GM12865 (cell line): ENCODE data around the gene GULP1.

ENCODE experiments used
- DNase-seq: peaks from one replicate; pipeline ENCODE4 v3.0.0; 2010; ENCODE audit warnings: low read depth
- H3K4me3 ChIP-seq: 2 replicates; pipeline ENCODE4 v1.5.1; 2011; ENCODE audit warnings: mild to moderate bottlenecking, low read depth, low read length, control low read depth
- TF ChIP-seq, protein P1 (sequence below): IDR thresholded peaks from 2 replicates; pipeline ENCODE4 v1.5.1; 2011; ENCODE audit warnings: low read length, control low read depth, low read depth, inconsistent platforms; ENCODE audit not compliant: insufficient read depth; ENCODE audit errors: missing control alignments

The GULP1 gene

DNA sequence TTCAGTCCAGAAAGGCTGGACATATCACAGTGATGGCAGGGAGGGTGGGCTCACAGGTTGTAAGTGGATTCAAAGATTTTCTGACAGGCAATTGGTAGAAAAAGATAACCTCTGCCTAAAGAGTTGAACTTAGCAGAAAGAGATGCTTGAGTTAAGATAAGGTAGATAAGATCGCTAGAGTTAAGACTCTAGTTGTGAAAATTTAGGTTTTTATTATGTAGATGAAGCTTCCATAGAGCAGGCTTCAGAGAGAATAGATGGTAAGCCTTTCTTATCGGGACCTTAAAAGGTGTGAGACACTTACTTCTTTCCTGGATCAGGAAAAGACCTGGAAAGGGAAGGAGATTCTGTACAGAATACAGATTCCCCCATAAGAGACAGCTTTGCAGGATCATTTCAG is 134.4 kb downstream of the GULP1 start:
- no peak for DNase-seq
- TF ChIP-seq, protein P1, sequence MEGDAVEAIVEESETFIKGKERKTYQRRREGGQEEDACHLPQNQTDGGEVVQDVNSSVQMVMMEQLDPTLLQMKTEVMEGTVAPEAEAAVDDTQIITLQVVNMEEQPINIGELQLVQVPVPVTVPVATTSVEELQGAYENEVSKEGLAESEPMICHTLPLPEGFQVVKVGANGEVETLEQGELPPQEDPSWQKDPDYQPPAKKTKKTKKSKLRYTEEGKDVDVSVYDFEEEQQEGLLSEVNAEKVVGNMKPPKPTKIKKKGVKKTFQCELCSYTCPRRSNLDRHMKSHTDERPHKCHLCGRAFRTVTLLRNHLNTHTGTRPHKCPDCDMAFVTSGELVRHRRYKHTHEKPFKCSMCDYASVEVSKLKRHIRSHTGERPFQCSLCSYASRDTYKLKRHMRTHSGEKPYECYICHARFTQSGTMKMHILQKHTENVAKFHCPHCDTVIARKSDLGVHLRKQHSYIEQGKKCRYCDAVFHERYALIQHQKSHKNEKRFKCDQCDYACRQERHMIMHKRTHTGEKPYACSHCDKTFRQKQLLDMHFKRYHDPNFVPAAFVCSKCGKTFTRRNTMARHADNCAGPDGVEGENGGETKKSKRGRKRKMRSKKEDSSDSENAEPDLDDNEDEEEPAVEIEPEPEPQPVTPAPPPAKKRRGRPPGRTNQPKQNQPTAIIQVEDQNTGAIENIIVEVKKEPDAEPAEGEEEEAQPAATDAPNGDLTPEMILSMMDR = no peak

DNA sequence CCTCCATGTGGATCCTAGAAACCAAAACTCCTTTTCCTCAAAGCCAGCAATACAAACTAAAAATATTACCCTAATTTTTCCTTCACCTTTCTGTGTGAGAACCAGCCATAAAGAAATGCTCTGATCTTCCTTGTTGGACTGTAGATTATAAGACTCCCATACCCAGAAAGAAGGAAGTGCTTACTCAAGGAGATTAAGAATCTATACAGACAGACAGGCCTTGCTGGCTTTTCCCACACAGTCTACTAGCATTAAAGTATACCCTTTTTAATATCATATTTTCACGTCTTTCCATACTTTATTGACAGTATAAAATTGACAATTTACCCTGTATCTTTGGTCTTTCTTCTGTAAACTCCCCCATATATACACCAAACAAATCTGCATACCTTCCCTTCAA is 139.0 kb downstream of the GULP1 start:
- DNase-seq = no peak
- TF ChIP-seq, protein P1 = no peak
- H3K4me3 ChIP-seq = no peak overlapping the region

More for the DNA sequence above, 134.4 kb downstream of the GULP1 start:
- no peak overlapping the region for H3K4me3 ChIP-seq

DNA sequence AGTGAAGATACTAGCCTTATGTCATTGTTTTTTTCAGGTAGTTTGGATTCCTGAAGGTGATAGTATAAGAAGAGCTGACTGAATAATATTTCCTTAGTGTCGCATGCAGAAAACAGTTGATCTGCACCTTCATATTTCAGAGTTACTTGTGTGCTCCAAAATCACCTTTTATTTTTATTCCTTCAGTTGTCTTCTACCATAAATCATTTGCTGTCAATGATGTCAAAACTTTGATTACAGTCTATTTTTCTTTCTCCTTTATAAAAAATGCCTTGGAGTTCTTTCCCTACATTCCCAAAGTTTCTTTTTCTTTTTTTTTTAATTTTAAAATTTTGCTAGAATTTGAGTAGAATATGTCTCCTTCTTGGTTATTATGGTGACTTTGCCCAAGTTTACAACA is 142.3 kb downstream of the GULP1 start:
- H3K4me3 ChIP-seq = no peak overlapping the region
- DNase-seq = no peak
- TF ChIP-seq, protein P1 = no peak

DNA sequence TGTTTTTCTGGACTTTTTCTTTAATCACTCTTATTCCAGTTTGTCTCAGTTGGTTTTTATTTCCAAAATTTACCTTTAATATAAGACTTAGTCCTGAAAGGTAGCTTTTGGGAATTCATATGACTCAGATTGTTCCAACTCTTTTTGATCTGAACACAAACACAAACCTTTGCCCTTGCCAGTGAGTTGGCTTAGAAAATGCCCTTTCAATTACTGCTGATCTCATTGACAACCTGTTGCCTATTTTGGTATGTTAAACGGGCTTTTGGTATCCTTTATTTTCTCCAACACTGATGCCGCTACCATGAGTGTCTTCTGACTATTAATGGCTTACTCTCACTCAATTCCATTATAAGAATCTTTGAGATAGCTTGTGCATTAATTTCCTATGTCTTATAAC is 143.4 kb downstream of the GULP1 start:
- TF ChIP-seq, protein P1 = no peak
- no peak overlapping the region for H3K4me3 ChIP-seq
- DNase-seq = no peak

DNA sequence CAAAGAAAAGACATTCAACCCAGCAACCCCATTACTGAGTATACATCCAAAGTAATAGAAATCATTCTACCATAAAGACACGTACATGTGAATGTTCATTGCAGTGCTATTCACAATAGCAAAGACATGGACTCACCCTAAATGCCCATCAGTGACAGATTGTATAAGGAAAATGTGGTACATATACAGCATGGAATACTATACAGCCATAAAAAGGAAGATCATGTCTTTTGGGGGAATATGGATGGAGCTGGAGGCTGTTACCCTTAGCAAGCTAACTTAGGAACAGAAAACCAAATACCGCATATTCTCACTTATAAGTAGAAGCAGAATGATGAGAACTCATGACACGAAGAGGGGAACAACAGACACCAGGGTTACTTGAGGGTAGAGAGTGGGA is 145.9 kb downstream of the GULP1 start:
- H3K4me3 ChIP-seq = no peak overlapping the region
- TF ChIP-seq, protein P1 = no peak
- DNase-seq = no peak

DNA sequence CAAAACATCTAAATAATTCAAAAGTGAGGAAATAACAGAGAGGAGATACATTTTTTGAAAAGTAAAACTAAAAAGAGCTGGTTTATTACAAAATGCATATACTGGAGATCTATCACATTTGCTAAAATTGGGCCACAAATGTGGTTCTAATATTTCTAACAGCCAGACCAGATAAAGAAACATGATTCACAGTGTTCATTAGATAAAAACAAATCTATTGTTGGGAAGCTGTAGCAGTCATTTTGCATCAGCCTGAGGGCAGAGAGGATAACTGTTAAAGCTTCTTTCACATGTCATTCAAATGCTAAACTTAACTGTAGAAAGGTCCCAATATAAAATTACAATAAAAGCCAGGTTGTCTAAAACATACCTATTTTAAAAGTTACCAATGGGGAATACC is 148.3 kb downstream of the GULP1 start:
- TF ChIP-seq, protein P1 = no peak
- no peak for DNase-seq
- H3K4me3 ChIP-seq = no peak overlapping the region

DNA sequence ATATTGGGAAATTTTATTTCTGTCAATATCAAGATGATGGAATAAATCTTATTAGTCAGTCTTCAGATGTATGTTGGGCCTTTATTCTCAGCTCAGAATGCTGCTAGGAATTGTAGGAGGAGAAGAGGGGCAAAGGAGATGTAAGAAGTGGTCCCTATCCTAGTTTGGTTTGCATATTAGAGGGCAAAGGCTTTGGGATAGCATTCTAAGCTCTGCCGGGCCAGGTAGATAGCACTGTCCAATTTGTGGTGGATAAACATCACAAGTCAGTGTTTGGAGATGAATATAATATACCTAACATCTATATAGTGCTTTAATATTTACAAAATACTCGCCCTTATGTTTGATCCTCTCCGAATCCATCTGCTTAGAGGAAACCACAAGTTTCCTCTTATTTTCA is 149.2 kb downstream of the GULP1 start:
- DNase-seq = no peak
- no peak overlapping the region for H3K4me3 ChIP-seq
- TF ChIP-seq, protein P1 = no peak
